ENCODE results near the gene DDX39B.

The DDX39B gene

GRCh38 chr6:31580438-31580740 lies 38.6 kb upstream of the DDX39B start:
- POLR2A ChIA-PET: interaction anchor here (0.6 to 7.1 kb wide), 4 partner anchors 10 to 966 kb away, joined by 3 to 86 read pairs (median 8); partner anchors contain the start of genes ATP6V1G2 and NFKBIL1
- CTCF ChIA-PET: interaction anchor here (0.9 to 54.8 kb wide), 11 partner anchors 12 to 86 kb away, joined by 3 to 2725 read pairs (median 5); partner anchors contain the start of genes AIF1, APOM, ATP6V1G2 and DDX39B
- TF ChIP-seq, protein P1, sequence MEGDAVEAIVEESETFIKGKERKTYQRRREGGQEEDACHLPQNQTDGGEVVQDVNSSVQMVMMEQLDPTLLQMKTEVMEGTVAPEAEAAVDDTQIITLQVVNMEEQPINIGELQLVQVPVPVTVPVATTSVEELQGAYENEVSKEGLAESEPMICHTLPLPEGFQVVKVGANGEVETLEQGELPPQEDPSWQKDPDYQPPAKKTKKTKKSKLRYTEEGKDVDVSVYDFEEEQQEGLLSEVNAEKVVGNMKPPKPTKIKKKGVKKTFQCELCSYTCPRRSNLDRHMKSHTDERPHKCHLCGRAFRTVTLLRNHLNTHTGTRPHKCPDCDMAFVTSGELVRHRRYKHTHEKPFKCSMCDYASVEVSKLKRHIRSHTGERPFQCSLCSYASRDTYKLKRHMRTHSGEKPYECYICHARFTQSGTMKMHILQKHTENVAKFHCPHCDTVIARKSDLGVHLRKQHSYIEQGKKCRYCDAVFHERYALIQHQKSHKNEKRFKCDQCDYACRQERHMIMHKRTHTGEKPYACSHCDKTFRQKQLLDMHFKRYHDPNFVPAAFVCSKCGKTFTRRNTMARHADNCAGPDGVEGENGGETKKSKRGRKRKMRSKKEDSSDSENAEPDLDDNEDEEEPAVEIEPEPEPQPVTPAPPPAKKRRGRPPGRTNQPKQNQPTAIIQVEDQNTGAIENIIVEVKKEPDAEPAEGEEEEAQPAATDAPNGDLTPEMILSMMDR (IDR thresholded peaks at IDR 0.05; ENCODE audit: control extremely low read depth, extremely low read depth, low read depth, missing control alignments): no peak
- no peak for DNase-seq (ENCODE audit: extremely low spot score)

DNA sequence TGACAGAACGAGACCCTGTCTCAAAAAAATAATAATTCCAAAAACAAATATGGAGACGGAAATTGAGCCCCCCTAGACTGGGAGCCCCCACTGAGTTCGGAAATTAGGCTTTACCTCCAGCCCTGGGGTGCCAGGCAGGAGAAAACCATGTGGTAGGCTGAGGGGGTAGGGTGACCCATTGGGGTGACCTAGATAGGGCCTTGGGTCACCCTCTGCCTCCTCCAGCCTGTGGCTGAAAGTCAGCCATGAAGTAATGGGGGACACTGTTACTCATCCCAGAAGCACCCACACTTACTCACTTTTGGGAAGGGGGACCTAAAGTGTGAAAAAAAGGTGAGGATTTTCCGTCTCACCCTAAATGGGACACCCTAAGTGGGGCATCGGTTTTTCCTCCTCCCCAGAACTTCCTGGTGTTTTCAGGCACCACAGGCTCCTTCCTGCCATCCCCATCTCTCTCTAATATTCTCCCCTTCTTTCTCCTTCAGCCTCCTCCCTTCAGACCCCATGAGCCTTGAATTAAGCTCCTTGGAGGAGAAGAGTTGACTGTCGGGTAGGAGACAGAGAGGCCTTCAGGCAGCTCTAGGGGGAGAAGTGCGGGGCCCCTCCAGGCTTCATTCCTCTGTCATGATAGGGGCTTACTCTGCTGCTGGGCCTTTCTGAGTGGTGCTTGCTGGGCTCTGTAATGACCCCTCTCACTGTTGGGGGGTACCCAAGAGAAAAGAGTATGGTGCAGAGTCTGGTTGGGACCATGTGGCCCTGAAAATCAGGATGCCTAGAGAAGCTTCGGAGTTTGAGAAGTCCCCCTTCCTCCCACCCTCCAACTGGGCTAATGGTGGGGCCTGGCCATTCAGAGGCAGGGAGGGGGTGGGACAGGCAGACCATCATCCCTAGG lies 38.0 kb upstream of the DDX39B start:
- POLR2A ChIA-PET: interaction anchor here (0.6 to 7.1 kb wide), 6 partner anchors 9 to 965 kb away, joined by 3 to 94 read pairs (median 38); partner anchors contain the start of genes ATP6V1G2, NCR3 and NFKBIL1
- TF ChIP-seq, protein P1 (IDR thresholded peaks at IDR 0.05; ENCODE audit: control extremely low read depth, extremely low read depth, low read depth, missing control alignments): no peak
- CTCF ChIA-PET: interaction anchor here (0.9 to 54.8 kb wide), 12 partner anchors 12 to 87 kb away, joined by 3 to 2725 read pairs (median 4); partner anchors contain the start of genes AIF1, APOM, ATP6V1G2 and DDX39B
- DNase-seq (ENCODE audit: extremely low spot score): no peak

DNA sequence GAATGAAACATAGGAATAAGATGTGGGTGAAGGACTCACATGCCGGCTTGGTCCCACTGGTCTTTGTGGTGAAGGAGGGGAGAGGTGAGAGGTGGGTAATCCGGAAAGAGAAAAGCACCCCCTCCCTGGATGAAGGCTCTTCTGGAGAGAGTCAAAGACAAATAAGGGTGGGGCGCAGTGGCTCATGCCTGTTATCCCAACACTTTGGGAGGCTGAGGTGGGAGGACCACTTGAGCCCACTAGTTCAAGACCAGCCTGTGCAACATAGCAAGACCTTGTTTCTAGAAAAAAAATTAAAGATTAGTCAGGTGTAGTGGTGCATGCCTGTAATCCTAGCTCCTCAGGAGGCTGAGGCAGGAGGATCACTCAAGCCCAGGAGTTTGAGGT lies 37.3 kb upstream of the DDX39B start:
- DNase-seq (ENCODE audit: extremely low spot score): no peak
- ChIA-PET CTCF (interaction anchor here (1.2 to 54.8 kb wide), 4 partner anchors 13 to 86 kb away, joined by 4 to 2725 read pairs (median 1370); partner anchors contain the start of genes AIF1, ATP6V1G2, DDX39B and LST1), POLR2A (interaction anchor here (1.0 to 7.1 kb wide), 6 partner anchors 8 to 38 kb away, joined by 3 to 94 read pairs (median 36); partner anchors contain the start of genes ATP6V1G2, NCR3 and NFKBIL1)
- TF ChIP-seq, protein P1 (IDR thresholded peaks at IDR 0.05; ENCODE audit: control extremely low read depth, extremely low read depth, low read depth, missing control alignments): no peak

- ChIA-PET POLR2A (interaction anchor here (0.8 to 7.1 kb wide), 6 partner anchors 15 to 37 kb away, joined by 3 to 94 read pairs (median 35); partner anchors contain the start of genes ATP6V1G2, NCR3 and NFKBIL1), CTCF (interaction anchor here (0.9 to 54.8 kb wide), 5 partner anchors 14 to 85 kb away, joined by 3 to 2725 read pairs (median 15); partner anchors contain the start of genes AIF1, ATP6V1G2, DDX39B and LST1)
- DNase-seq (ENCODE audit: extremely low spot score): no peak
- TF ChIP-seq, protein P1 (IDR thresholded peaks at IDR 0.05; ENCODE audit: control extremely low read depth, extremely low read depth, low read depth, missing control alignments): no peak
These were observed 36.6 kb upstream of the DDX39B start for GRCh38 chr6:31578184-31579118.

DNA sequence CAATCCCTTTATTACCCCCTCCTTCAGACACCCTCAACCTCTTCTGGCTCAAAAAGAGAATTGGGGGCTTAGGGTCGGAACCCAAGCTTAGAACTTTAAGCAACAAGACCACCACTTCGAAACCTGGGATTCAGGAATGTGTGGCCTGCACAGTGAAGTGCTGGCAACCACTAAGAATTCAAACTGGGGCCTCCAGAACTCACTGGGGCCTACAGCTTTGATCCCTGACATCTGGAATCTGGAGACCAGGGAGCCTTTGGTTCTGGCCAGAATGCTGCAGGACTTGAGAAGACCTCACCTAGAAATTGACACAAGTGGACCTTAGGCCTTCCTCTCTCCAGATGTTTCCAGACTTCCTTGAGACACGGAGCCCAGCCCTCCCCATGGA lies 35.8 kb upstream of the DDX39B start:
- POLR2A ChIA-PET: interaction anchor here (0.5 to 7.1 kb wide), 10 partner anchors 9 to 285 kb away, joined by 3 to 94 read pairs (median 10); partner anchors contain the start of genes ATP6V1G2, LST1, NCR3 and NEU1

More for the DNA sequence above, 35.8 kb upstream of the DDX39B start:
- CTCF ChIA-PET: interaction anchor here (0.9 to 54.8 kb wide), 3 partner anchors 13 to 84 kb away, joined by 3 to 2725 read pairs (median 2725); partner anchors contain the start of genes ATP6V1G2, DDX39B, LST1 and LTA
- no peak for DNase-seq (ENCODE audit: extremely low spot score)
- TF ChIP-seq, protein P1 (IDR thresholded peaks at IDR 0.05; ENCODE audit: control extremely low read depth, extremely low read depth, low read depth, missing control alignments): no peak
